Vagina (tissue), 2 donors: ENCODE results near the gene C17orf113.

Experiments used
- POLR2A ChIP-seq, 2 donors: fragments of 450-650 bp; IDR thresholded peaks; one replicate each; pipeline ENCODE4 v1.6.1; 2017; ENCODE audit warnings: antibody characterized with exemption in 2 of 2, mild to moderate bottlenecking in 2 of 2, moderate library complexity in 2 of 2
- POLR2AphosphoS5 ChIP-seq, 2 donors: sonication (generic); formaldehyde crosslinking; IDR thresholded peaks; one replicate each; pipeline ENCODE4 v1.9.0; 2017; ENCODE audit warnings: antibody characterized with exemption in 2 of 2, mild to moderate bottlenecking in 2 of 2, low read depth in 1 of 2; ENCODE audit not compliant: insufficient read depth in 1 of 2
- TF ChIP-seq, protein P1 (sequence below), 3 experiments: fragments of 450-650 bp in 2 of 3; fragments of 200-600 bp in 1 of 3; sonication (generic) in 1 of 3; IDR thresholded peaks; one replicate each; pipeline ENCODE4 v1.5.1; 2017 to 2019; ENCODE audit warnings: antibody characterized with exemption in 3 of 3, mild to moderate bottlenecking in 2 of 3, moderate library complexity in 2 of 3

DNA sequence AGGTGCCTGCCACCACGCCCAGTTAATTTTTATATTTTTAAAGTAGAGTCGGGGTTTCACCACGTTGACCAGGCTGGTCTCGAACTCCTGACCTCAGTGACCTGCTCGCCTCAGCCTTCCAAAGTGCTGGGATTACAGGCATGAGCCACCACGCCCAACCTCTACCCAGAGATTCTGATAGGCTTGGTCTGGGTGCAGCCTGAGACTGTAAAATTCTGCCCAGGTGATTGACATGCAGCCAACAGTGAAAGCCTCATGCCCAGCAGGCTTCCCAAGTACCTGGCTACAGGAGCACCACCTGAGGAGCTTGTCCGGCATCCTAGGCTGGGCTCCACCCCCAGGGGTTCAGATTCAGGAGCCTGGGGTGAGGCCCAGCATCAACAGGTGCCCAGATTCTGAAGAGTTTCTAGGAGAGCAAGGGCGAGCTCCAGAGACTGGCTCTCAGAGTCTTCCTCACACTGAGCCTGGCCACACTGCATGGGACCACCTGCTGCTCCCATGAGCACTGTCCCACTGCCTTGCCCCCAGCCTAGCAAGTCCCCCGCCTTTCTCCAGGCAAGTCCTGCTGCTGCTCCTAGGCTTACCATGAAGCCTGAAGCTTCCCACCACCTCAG is 31.2 kb upstream of the C17orf113 start:
- TF ChIP-seq, protein P1, sequence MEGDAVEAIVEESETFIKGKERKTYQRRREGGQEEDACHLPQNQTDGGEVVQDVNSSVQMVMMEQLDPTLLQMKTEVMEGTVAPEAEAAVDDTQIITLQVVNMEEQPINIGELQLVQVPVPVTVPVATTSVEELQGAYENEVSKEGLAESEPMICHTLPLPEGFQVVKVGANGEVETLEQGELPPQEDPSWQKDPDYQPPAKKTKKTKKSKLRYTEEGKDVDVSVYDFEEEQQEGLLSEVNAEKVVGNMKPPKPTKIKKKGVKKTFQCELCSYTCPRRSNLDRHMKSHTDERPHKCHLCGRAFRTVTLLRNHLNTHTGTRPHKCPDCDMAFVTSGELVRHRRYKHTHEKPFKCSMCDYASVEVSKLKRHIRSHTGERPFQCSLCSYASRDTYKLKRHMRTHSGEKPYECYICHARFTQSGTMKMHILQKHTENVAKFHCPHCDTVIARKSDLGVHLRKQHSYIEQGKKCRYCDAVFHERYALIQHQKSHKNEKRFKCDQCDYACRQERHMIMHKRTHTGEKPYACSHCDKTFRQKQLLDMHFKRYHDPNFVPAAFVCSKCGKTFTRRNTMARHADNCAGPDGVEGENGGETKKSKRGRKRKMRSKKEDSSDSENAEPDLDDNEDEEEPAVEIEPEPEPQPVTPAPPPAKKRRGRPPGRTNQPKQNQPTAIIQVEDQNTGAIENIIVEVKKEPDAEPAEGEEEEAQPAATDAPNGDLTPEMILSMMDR (IDR thresholded peaks at IDR 0.05), result no peak
- no peak for TF ChIP-seq POLR2A (IDR thresholded peaks at IDR 0.05)
- TF ChIP-seq POLR2AphosphoS5 (IDR thresholded peaks at IDR 0.05; ENCODE audit: insufficient read depth in 1 of 2, low read depth in 1 of 2), result no peak
